Fibroblast of the aortic adventitia (primary cell): ENCODE measurements around the gene KHNYN. TPM values are rescaled to one million over a fixed set of nuclear protein-coding genes. Genes with fewer than 3 reads are reported as not detected.

Experiments used
- DNase-seq: peaks from one replicate; pipeline ENCODE4 v3.0.0-alpha.2; 2010; ENCODE audit warnings: low read depth
- H3K4me3 ChIP-seq: 2 replicates; pipeline ENCODE4 v1.5.1; 2011; ENCODE audit warnings: low read depth, mild to moderate bottlenecking, control low read depth, low read length, moderate library complexity
- total RNA-seq: library from RNA; depleted of rRNA; stranded (reverse); fragments of >200 nt; gene quantifications from 2 replicates; pipeline ENCODE4 v1.2.3, GENCODE V29; 2012; ENCODE audit warnings: low replicate concordance
- TF ChIP-seq, protein P1 (sequence below): IDR thresholded peaks from 2 replicates; pipeline ENCODE4 v1.5.1; 2011; ENCODE audit warnings: mild to moderate bottlenecking, low read length, control low read depth, inconsistent platforms; ENCODE audit not compliant: insufficient read depth

The KHNYN gene
- total RNA-seq, 1 donor, result 39.8 TPM

DNA sequence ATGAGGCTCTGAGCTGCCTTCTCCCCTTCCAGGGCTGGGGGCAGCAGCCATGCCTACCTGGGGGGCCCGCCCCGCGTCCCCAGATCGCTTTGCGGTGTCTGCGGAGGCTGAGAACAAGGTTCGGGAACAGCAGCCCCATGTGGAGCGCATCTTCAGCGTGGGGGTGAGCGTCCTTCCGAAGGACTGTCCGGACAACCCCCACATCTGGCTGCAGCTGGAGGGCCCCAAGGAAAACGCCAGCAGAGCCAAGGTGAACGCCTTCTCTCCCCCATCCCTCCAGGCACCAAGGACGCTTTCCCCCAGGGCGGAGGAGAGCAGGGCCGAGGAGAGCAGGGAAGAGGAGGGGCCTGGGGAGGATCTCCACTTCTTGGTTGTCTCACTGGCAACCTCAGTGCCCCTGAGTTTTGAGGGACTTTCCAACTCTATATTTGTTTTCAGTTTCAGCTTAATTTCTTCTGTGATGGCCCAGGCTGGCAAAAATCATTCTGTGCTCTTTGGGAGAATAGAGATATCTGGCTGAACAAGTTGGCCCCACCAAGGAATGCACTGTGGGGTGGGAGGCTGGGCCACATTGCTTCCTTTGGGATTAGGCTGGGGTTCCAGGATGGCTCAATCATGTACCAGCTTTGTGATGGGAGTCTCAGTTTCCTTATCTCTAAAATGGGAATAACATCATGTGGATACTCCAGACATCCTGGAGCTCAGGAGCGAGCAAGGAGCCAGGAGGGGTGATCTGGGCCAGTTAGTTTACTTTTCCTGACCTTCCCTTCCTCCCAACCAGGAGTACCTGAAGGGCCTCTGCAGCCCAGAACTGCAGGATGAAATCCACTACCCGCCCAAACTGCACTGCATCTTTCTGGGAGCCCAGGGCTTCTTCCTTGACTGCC, 1.2 kb downstream of the KHNYN start:
- H3K4me3 ChIP-seq, result peak overlapping the region; percentile 93
- peak; percentile 85 for DNase-seq
- TF ChIP-seq, protein P1, sequence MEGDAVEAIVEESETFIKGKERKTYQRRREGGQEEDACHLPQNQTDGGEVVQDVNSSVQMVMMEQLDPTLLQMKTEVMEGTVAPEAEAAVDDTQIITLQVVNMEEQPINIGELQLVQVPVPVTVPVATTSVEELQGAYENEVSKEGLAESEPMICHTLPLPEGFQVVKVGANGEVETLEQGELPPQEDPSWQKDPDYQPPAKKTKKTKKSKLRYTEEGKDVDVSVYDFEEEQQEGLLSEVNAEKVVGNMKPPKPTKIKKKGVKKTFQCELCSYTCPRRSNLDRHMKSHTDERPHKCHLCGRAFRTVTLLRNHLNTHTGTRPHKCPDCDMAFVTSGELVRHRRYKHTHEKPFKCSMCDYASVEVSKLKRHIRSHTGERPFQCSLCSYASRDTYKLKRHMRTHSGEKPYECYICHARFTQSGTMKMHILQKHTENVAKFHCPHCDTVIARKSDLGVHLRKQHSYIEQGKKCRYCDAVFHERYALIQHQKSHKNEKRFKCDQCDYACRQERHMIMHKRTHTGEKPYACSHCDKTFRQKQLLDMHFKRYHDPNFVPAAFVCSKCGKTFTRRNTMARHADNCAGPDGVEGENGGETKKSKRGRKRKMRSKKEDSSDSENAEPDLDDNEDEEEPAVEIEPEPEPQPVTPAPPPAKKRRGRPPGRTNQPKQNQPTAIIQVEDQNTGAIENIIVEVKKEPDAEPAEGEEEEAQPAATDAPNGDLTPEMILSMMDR, result no peak

DNA sequence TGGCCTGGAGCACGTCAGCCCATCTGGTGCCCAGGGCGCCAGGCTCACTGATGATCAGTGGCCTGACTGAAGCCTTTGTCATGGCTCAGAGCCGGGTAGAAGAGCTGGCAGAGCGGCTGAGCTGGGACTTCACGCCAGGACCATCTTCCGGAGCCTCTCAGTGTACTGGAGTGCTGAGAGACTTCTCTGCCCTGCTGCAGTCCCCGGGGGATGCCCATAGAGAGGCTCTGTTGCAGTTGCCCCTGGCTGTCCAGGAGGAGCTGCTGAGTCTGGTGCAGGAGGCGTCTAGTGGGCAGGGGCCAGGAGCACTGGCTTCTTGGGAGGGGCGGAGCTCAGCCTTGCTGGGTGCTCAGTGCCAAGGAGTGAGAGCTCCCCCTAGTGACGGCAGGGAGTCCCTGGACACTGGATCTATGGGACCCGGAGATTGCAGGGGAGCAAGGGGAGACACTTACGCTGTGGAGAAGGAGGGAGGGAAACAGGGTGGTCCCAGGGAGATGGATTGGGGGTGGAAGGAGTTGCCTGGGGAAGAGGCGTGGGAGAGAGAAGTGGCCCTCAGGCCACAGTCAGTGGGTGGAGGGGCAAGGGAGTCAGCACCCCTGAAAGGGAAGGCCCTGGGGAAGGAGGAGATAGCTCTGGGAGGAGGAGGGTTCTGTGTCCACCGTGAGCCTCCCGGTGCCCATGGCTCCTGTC, 2.0 kb downstream of the KHNYN start:
- H3K4me3 ChIP-seq, result peak overlapping the region; percentile 93
- DNase-seq, result peak; percentile 95
- TF ChIP-seq, protein P1, result peak; percentile 96

DNA sequence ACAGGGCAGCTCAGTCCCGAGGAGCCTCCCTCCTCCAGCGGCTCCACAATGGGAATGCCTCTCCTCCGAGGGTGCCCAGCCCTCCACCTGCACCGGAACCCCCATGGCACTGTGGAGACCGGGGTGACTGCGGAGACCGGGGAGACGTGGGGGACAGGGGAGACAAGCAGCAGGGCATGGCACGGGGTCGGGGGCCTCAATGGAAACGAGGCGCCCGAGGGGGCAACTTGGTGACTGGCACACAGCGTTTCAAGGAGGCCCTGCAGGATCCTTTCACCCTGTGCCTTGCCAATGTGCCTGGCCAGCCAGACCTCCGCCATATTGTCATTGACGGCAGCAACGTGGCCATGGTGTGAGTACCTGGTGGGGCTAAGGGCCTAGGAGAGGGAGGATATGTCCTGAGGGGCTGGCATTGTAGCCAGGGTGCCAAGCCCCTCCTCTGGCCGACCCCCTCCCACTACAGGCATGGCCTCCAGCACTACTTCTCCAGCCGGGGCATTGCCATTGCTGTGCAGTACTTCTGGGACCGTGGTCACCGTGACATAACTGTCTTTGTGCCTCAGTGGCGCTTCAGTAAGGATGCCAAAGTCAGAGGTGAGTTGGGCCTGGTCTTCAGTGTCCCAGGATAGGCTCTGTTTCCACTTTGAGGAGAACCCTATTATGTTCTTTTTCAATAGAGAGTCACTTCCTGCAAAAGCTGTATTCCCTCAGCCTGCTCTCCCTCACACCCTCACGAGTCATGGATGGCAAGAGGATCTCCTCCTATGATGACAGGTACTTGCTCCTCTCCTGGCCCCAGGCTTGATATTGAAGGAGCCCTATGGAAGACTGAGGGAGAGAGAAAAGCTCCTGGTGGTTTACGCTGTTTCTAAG, 2.7 kb downstream of the KHNYN start:
- DNase-seq, result no peak
- TF ChIP-seq, protein P1, result no peak
- H3K4me3 ChIP-seq, result peak overlapping the region; percentile 93

DNA sequence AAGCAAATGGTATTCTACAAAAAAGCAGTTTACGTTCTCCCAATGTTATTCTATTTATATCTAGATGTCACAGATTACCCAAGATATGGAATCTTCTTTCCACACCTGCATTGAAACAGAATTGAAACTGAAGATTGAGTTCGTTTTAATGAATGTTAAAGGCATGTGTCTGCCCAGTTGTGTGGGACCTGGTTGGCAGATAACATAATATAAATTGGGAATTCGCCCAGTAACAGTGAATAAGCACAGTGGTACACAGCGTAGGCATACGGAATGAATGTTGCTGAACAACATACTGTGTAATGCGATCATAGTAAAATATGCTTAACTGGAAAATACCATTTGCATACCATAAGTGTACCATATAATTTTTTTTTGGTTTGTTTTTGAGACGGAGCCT, 4.3 kb downstream of the KHNYN start:
- no peak for DNase-seq
- TF ChIP-seq, protein P1, result no peak
- no peak overlapping the region for H3K4me3 ChIP-seq

DNA sequence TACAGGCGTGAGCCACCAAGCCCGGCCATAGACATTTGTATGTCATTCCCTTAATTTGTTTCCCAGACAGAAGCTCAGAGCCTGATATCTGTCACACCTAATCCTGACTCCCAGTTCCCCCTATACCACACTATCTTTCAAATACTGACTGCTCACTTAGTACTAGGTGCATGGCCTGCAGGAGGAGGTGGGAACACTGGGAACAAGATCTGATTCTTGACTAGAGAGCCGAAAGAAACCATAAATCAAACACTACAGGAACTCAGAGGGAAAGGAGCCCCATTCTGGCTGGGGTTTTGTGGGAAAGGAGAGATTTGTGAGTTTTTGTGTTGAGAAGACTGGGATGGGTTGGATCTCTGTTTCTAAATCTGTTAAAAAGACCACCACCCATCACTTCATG, 4.9 kb downstream of the KHNYN start:
- DNase-seq, result no peak
- TF ChIP-seq, protein P1, result no peak
- no peak overlapping the region for H3K4me3 ChIP-seq

DNA sequence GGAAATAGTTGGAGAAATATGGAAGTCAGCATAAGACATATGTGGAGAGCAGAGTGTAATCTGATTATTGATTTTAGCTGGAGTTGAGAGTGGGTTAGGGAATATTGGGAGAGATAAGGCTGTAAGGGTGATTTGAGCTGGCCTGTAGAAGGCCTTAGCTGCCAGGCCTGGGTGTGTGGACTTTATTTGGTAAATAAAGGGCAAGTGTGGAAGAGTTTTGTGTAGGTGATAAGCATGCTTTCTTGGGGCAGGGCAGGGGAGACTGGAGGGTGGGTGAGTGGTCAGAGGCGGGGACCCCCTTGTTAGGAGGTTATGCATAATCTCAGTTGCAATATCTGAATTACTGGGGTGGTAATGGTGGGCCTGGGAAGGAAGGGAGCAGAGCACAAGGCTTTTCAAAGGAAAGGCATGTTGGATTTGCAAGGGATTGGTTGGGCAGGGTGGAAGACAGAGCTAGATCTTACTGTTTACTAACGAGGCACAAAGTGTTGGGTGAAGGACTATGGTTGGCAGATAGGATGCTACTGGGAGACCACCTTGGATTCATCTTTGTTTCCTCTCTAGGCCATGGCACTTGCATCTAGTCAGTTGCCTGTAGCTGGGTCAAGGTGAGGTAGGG, 5.5 kb downstream of the KHNYN start:
- no peak for DNase-seq
- no peak overlapping the region for H3K4me3 ChIP-seq
- TF ChIP-seq, protein P1, result no peak
